ENCODE data around the gene CCL25. TPM values are rescaled to one million over a fixed set of nuclear protein-coding genes. Genes with fewer than 3 reads are reported as not detected.

CCL25 gene
- total and polyA plus RNA-seq, 9 of the 15 experiments (the other 6 are each of a cell fraction or from before 2014, with no cell fraction given): 0.15 TPM; not detected in 8

DNA sequence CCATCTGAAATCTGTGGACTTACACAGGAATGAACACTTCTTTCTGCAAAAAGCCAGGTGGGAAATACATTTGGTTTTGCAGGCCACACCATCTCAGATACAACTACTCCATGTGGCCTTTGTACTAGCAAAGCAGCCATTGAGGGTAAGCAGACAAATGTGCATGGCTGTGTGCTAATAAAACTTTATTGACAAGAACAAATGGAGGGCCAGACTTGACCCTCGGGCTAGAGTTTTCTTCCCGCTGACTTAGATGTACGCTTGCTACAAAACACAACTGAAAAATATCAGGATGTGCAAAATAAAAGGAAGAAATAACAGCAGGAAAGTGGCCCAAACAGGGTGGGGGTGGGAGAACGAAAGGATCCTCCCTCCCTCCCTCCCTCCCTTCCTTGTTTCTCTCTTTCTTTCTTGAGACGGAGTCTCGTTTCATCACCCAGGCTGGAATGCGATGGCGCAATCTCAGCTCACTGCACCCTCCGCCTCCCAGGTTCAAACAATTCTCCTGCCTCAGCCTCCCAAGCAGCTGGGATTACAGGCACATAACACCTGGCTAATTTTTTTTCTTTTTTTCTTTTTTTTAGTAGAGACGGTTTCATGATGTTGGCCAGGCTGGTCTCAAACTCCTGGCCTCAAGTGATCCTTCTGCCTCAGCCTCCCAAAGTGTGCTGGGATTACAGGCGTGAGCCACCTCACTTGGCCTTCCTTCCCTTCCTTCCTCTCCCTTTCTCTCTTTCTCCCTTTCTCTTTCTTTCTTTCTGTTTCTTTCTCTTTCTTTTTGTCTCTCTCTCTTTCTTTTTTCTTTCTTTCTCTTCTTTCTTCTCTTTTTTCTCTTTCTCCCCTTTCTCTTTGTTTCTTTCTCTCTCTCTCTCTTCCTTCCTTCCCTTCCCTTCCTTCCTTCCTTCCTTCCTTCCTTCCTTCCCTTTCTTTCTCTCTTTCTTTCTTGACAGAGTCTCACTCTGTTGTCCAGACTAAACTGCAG, 29.3 kb downstream of the CCL25 start (continued):
- TF ChIP-seq, protein P1, sequence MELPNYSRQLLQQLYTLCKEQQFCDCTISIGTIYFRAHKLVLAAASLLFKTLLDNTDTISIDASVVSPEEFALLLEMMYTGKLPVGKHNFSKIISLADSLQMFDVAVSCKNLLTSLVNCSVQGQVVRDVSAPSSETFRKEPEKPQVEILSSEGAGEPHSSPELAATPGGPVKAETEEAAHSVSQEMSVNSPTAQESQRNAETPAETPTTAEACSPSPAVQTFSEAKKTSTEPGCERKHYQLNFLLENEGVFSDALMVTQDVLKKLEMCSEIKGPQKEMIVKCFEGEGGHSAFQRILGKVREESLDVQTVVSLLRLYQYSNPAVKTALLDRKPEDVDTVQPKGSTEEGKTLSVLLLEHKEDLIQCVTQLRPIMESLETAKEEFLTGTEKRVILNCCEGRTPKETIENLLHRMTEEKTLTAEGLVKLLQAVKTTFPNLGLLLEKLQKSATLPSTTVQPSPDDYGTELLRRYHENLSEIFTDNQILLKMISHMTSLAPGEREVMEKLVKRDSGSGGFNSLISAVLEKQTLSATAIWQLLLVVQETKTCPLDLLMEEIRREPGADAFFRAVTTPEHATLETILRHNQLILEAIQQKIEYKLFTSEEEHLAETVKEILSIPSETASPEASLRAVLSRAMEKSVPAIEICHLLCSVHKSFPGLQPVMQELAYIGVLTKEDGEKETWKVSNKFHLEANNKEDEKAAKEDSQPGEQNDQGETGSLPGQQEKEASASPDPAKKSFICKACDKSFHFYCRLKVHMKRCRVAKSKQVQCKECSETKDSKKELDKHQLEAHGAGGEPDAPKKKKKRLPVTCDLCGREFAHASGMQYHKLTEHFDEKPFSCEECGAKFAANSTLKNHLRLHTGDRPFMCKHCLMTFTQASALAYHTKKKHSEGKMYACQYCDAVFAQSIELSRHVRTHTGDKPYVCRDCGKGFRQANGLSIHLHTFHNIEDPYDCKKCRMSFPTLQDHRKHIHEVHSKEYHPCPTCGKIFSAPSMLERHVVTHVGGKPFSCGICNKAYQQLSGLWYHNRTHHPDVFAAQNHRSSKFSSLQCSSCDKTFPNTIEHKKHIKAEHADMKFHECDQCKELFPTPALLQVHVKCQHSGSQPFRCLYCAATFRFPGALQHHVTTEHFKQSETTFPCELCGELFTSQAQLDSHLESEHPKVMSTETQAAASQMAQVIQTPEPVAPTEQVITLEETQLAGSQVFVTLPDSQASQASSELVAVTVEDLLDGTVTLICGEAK (IDR thresholded peaks at IDR 0.05): peak; percentile 100
- TF ChIP-seq, protein P1 (CRISPR knock-in tag; IDR thresholded peaks at IDR 0.05): peak; percentile 99
- TF ChIP-seq, protein P2, sequence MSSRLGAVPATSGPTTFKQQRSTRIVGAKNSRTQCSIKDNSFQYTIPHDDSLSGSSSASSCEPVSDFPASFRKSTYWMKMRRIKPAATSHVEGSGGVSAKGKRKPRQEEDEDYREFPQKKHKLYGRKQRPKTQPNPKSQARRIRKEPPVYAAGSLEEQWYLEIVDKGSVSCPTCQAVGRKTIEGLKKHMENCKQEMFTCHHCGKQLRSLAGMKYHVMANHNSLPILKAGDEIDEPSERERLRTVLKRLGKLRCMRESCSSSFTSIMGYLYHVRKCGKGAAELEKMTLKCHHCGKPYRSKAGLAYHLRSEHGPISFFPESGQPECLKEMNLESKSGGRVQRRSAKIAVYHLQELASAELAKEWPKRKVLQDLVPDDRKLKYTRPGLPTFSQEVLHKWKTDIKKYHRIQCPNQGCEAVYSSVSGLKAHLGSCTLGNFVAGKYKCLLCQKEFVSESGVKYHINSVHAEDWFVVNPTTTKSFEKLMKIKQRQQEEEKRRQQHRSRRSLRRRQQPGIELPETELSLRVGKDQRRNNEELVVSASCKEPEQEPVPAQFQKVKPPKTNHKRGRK (tag; IDR thresholded peaks at IDR 0.05): peak; percentile 70
- TF ChIP-seq NR2C1 (IDR thresholded peaks at IDR 0.05) (no peak), NR2C1 (tag; IDR thresholded peaks at IDR 0.05) (peak; percentile 20; the same call in 1 of the 2 replicates), PURB (CRISPR knock-in tag; IDR thresholded peaks at IDR 0.05; ENCODE audit: low read depth) (no peak), STAG1 (CRISPR knock-in tag; IDR thresholded peaks at IDR 0.05; ENCODE audit: borderline replicate concordance) (no peak), SRSF9 (IDR thresholded peaks at IDR 0.05; ENCODE audit: borderline replicate concordance, low read depth, low read length) (no peak), ZKSCAN1 (IDR thresholded peaks at IDR 0.05; ENCODE audit: low read depth, low read length) (0 out of 2 replicates have a peak, but pooled peaks have one; percentile 32), CEBPG (CRISPR knock-in tag; IDR thresholded peaks at IDR 0.05) (peak; percentile 86), CEBPG (tag; conservative IDR thresholded peaks at IDR 0.05 in 1 of 2, IDR thresholded peaks at IDR 0.05 in 1 of 2) (peak in 1 of 2 experiments; percentile 84; a peak in 2 of 4 replicates), MYC (IDR thresholded peaks at IDR 0.05; ENCODE audit: low read depth, low read length) (no peak), MYC (CRISPR knock-in tag; IDR thresholded peaks at IDR 0.05; ENCODE audit: borderline replicate concordance, low read depth) (no peak), RNF2 (IDR thresholded peaks at IDR 0.05) (no peak), TEAD1 (CRISPR knock-in tag; IDR thresholded peaks at IDR 0.05) (peak in 1 of 2 experiments; percentile 49; a peak in 1 of 4 replicates), ZNF589 (CRISPR knock-in tag; IDR thresholded peaks at IDR 0.05; ENCODE audit: low read depth) (no peak), CXXC5 (CRISPR knock-in tag; IDR thresholded peaks at IDR 0.05) (0 out of 2 replicates have a peak, but pooled peaks have one; percentile 13)
